Activated T-helper 1 cell treated with anti-CD3 and anti-CD28 coated beads, Interleukin-12 subunit alpha, Interleukin-12 subunit beta, Interleukin-2, Interleukin-4 antibody, amounts not matched to agents 30 ng/mL and 10 ng/mL and 1 ng/mL, durations not matched to agents 14 hours and 24 hours and 36 hours (primary cell): ENCODE measurements around the gene KIAA1217. TPM values are rescaled to one million over a fixed set of nuclear protein-coding genes. Genes with fewer than 3 reads are reported as not detected.

Experiments used
- DNase-seq: peaks from one replicate; pipeline ENCODE4 v3.0.0; 2021; ENCODE audit warnings: low spot score
- H3K27ac Mint-ChIP-seq: one replicate; pipeline ENCODE4 v1.8.0; 2021; ENCODE audit warnings: mild to moderate bottlenecking, mixed read lengths
- H3K27me3 Mint-ChIP-seq: one replicate; pipeline ENCODE4 v1.8.0; 2022; ENCODE audit warnings: mild to moderate bottlenecking, moderate library complexity, mixed read lengths; ENCODE audit not compliant: insufficient read depth
- H3K36me3 Mint-ChIP-seq: one replicate; pipeline ENCODE4 v1.8.0; 2021; ENCODE audit warnings: low read depth, mixed read lengths
- H3K4me1 Mint-ChIP-seq: one replicate; pipeline ENCODE4 v1.8.0; 2021; ENCODE audit warnings: low read depth, mixed read lengths
- H3K4me3 Mint-ChIP-seq: one replicate; pipeline ENCODE4 v1.8.0; 2021; ENCODE audit warnings: mild to moderate bottlenecking, moderate library complexity, mixed read lengths
- H3K9me3 Mint-ChIP-seq: one replicate; pipeline ENCODE4 v1.8.0; 2021; ENCODE audit warnings: mixed read lengths
- intact Hi-C: fragments of 100-400 bp; cut with micrococcal nuclease; formaldehyde crosslinking; loops from one replicate; pipeline ENCODE4 v1.15.1; 2024
- total RNA-seq: library from RNA; stranded (reverse); gene quantifications from 2 replicates; pipeline ENCODE4 v1.2.3, GENCODE V29; 2022

KIAA1217 gene
- total RNA-seq, 1 donor from 2014 or later, result 6.4 TPM

- no peak overlapping the region for H3K27ac Mint-ChIP-seq
- no peaks in the 10 kb centered on the region for H3K9me3 Mint-ChIP-seq
- intact Hi-C loops, result no loop called here
- no peak overlapping the region for H3K4me3 Mint-ChIP-seq
- no peaks in the 10 kb centered on the region for H3K4me1 Mint-ChIP-seq
- no peak for DNase-seq
- H3K36me3 Mint-ChIP-seq, result peaks cover 9% of the 10 kb centered on the region
- H3K27me3 Mint-ChIP-seq, result no peaks in the 10 kb centered on the region
These were observed 320.0 kb downstream of the KIAA1217 start for GRCh38 chr10:24528946-24529345.

DNA sequence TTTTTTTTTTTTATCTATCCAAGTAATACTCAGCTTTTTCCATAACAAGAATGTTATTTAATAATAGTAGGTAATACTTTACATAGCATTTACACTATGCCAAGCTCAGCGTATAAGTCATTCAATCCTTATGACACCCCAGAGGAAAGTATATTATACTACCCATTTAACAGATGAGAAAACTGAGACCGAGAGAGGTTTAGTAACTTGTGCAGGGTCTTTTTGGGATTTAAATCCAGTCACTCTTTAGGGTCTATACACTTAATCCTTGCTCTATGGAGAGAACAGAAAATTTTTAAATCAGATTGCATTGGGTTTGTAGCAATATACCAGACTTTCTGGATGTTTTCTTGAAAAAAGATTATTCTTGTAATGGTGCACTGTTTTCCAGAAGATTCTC lies 322.5 kb downstream of the KIAA1217 start:
- no peak overlapping the region for H3K4me3 Mint-ChIP-seq
- peaks cover 12% of the 10 kb centered on the region for H3K36me3 Mint-ChIP-seq
- H3K9me3 Mint-ChIP-seq, result no peaks in the 10 kb centered on the region
- no peaks in the 10 kb centered on the region for H3K4me1 Mint-ChIP-seq
- intact Hi-C loops, result no loop called here
- no peaks in the 10 kb centered on the region for H3K27me3 Mint-ChIP-seq
- DNase-seq, result no peak
- H3K27ac Mint-ChIP-seq, result no peak overlapping the region

DNA sequence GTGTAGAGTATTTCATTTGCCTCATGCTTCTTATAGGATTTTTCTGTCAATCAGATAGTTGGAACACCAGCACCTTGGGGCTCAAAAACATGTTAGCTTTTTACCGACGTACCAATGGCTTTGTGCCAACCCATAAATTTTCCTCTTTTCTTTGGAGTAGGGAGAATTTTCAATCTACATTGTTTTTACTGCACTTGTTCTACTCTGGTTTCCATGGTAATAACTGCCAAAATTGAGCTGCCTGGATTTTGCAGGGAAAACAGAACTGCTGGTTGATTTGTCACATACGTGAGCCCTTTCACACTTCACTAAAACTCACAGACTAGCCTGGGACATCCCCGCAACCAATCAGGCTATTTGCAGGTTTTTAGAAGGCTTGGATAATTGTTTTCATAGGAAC lies 325.0 kb downstream of the KIAA1217 start:
- Mint-ChIP-seq H3K4me3 (no peak overlapping the region), H3K4me1 (no peaks in the 10 kb centered on the region), H3K36me3 (peaks cover 12% of the 10 kb centered on the region), H3K27ac (no peak overlapping the region), H3K9me3 (no peaks in the 10 kb centered on the region), H3K27me3 (no peaks in the 10 kb centered on the region)
- no peak for DNase-seq
- intact Hi-C loops, result no loop called here

DNA sequence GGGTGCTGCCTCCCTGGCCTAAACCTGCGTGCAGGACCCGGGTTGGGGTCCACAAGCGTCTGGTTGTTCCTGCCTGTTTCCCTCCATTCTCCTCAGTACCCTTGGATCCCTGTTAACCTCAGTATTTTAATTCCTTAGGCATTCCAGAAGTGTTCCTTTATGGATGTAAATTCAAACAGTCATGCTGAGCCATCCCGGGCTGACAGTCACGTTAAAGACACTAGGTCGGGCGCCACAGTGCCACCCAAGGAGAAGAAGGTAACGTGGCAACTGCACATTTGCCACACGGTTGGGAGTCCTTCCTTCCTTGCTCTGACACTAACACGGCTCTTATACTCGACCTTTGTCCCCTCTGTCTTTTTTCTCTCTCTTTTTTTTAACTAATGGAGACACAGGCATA lies 327.7 kb downstream of the KIAA1217 start:
- Mint-ChIP-seq H3K4me3 (no peak overlapping the region), H3K27ac (no peak overlapping the region), H3K4me1 (no peaks in the 10 kb centered on the region), H3K27me3 (no peaks in the 10 kb centered on the region), H3K9me3 (no peaks in the 10 kb centered on the region), H3K36me3 (peaks cover 12% of the 10 kb centered on the region)
- no peak for DNase-seq
- intact Hi-C loops, result no loop called here

- DNase-seq, result no peak
- Mint-ChIP-seq H3K27ac (no peak overlapping the region), H3K9me3 (no peaks in the 10 kb centered on the region), H3K4me3 (no peak overlapping the region), H3K4me1 (no peaks in the 10 kb centered on the region), H3K36me3 (peaks cover 2% of the 10 kb centered on the region), H3K27me3 (no peaks in the 10 kb centered on the region)
- intact Hi-C loops, result no loop called here
These were observed 332.4 kb downstream of the KIAA1217 start for GRCh38 chr10:24541239-24541753.

DNA sequence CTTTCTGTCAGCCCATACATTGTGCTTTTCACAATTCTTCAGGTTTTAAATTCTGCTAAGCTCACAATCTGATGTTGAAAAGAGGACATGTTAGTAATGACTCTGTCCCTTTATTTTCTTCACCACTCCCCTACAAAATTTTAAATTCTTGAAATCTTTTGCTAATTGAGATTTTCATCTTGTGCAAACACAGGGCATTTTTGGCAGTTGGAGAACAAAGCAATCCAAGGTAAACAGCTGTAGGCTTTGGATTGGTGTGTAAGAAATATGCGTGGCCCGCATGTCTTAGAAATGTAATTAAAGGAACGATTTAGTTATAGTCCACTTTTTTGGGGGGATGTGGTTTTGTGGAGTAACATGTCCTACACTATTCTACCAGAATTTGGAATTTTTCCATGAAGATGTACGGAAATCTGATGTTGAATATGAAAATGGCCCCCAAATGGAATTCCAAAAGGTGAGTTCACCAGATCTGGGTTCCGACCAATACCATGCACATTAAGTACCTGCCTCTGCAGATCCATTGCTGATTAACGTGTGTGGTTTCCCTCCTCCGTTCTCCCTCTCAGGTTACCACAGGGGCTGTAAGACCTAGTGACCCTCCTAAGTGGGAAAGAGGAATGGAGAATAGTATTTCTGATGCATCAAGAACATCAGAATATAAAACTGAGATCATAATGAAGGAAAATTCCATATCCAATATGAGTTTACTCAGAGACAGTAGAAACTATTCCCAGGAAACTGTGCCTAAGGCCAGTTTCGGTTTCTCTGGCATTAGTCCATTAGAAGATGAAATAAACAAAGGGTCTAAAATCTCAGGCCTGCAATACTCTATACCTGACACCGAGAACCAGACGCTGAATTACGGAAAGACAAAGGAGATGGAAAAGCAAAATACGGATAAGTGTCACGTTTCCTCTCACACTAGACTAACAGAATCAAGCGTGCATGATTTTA lies 333.7 kb downstream of the KIAA1217 start:
- no peaks in the 10 kb centered on the region for H3K27me3 Mint-ChIP-seq

GRCh38 chr10:24544776-24545175 lies 335.8 kb downstream of the KIAA1217 start:
- Mint-ChIP-seq H3K4me3 (no peak overlapping the region), H3K27me3 (no peaks in the 10 kb centered on the region), H3K27ac (no peak overlapping the region), H3K9me3 (no peaks in the 10 kb centered on the region), H3K4me1 (no peaks in the 10 kb centered on the region), H3K36me3 (peaks cover 2% of the 10 kb centered on the region)
- no peak for DNase-seq
- intact Hi-C loops, result no loop called here

More for the DNA sequence above, 333.7 kb downstream of the KIAA1217 start:
- H3K36me3 Mint-ChIP-seq, result peaks cover 2% of the 10 kb centered on the region
- no peak overlapping the region for H3K27ac Mint-ChIP-seq
- intact Hi-C loops, result no loop called here
- no peak overlapping the region for H3K4me3 Mint-ChIP-seq
- no peaks in the 10 kb centered on the region for H3K9me3 Mint-ChIP-seq
- DNase-seq, result no peak
- no peaks in the 10 kb centered on the region for H3K4me1 Mint-ChIP-seq

DNA sequence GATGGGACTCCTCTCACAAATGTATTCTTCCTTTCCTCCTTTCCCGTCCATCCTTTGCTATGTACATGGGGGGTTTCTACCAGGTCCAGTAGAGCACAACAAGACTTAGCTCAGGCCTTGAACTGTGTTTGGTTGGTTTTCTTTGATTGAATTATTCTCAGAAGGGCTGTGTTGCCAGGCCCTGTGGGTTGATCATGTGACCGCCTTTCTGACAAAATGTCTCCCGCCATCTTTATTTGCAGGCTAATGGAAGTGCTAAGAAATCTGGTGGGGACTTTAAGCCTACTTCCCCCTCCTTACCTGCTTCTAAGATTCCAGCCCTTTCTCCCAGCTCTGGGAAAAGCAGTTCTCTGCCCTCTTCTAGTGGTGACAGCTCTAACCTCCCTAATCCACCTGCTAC lies 336.6 kb downstream of the KIAA1217 start:
- Mint-ChIP-seq H3K27ac (no peak overlapping the region), H3K27me3 (no peaks in the 10 kb centered on the region), H3K36me3 (peaks cover 2% of the 10 kb centered on the region), H3K4me1 (no peaks in the 10 kb centered on the region), H3K4me3 (no peak overlapping the region), H3K9me3 (no peaks in the 10 kb centered on the region)
- intact Hi-C loops, result no loop called here
- DNase-seq, result no peak

- intact Hi-C loops, result no loop called here
- DNase-seq, result no peak
- H3K4me3 Mint-ChIP-seq, result no peak overlapping the region
These were observed 341.7 kb downstream of the KIAA1217 start for GRCh38 chr10:24550680-24551079.

GRCh38 chr10:24551161-24551560 lies 342.2 kb downstream of the KIAA1217 start:
- Mint-ChIP-seq H3K36me3 (no peaks in the 10 kb centered on the region), H3K27me3 (no peaks in the 10 kb centered on the region), H3K9me3 (no peaks in the 10 kb centered on the region), H3K4me3 (no peak overlapping the region), H3K27ac (no peak overlapping the region), H3K4me1 (no peaks in the 10 kb centered on the region)
- DNase-seq, result no peak
- intact Hi-C loops, result no loop called here

More at GRCh38 chr10:24550680-24551079, 341.7 kb downstream of the KIAA1217 start:
- Mint-ChIP-seq H3K36me3 (no peaks in the 10 kb centered on the region), H3K27me3 (no peaks in the 10 kb centered on the region), H3K9me3 (no peaks in the 10 kb centered on the region), H3K4me1 (no peaks in the 10 kb centered on the region), H3K27ac (no peak overlapping the region)

GRCh38 chr10:24552346-24553016 lies 343.5 kb downstream of the KIAA1217 start:
- H3K36me3 Mint-ChIP-seq, result no peaks in the 10 kb centered on the region
- no peaks in the 10 kb centered on the region for H3K9me3 Mint-ChIP-seq
- no peaks in the 10 kb centered on the region for H3K27me3 Mint-ChIP-seq
- intact Hi-C loops, result no loop called here
- H3K4me1 Mint-ChIP-seq, result peaks cover 6% of the 10 kb centered on the region
- no peak overlapping the region for H3K27ac Mint-ChIP-seq
- DNase-seq, result no peak
- H3K4me3 Mint-ChIP-seq, result no peak overlapping the region

DNA sequence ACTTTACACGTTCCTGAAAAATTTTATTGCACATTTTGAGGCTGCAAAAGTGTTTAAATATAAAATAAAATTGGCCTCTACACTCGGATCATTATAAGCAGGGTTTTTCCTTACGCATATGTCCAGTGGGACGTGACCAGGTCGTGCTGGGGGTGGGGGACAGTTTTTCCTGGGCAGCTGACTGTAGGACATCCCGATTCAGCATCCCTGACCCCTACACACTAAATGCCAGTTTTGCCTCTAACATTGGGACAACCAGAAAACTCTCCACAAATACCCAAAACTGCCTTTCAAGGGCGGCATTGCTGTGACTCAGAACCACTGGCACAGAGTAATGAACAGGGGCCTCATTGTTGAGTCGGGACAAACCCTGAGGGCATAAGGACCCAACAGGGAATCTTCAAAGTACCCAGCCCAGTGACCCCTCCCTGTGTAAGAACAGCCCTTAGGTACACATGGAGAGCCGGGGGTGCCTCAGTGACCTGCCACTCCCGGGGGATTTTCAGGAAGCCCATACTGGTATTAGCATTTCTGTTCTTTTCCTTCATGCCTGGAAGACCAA lies 344.2 kb downstream of the KIAA1217 start:
- no peak overlapping the region for H3K27ac Mint-ChIP-seq
- peaks cover 6% of the 10 kb centered on the region for H3K4me1 Mint-ChIP-seq
- H3K4me3 Mint-ChIP-seq, result no peak overlapping the region
- H3K36me3 Mint-ChIP-seq, result no peaks in the 10 kb centered on the region
- intact Hi-C loops, result no loop called here
- no peaks in the 10 kb centered on the region for H3K9me3 Mint-ChIP-seq
- H3K27me3 Mint-ChIP-seq, result no peaks in the 10 kb centered on the region
- DNase-seq, result no peak

DNA sequence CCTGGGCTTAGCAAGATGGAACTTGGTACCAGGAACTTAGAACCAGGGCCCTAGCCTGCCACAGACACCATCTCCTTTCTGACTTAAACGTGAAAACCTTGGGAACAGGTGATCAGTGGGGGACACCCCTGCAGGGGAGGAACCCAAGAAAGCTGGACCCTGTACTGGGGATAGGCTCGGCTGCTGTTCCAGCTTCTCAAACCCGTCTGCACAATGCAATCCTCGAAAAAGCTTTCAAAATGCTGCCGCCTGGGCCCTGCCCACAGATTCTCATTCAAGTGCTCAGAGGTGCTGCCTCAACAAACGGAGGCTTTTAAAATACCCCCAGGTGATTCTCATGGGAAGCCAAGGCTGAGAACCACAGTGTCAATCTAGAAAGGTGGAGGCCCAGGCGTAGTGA lies 345.1 kb downstream of the KIAA1217 start:
- no peak for DNase-seq
- H3K27ac Mint-ChIP-seq, result no peak overlapping the region
- H3K27me3 Mint-ChIP-seq, result no peaks in the 10 kb centered on the region
- H3K4me1 Mint-ChIP-seq, result peaks cover 6% of the 10 kb centered on the region
- H3K4me3 Mint-ChIP-seq, result no peak overlapping the region
- intact Hi-C loops, result no loop called here
- H3K36me3 Mint-ChIP-seq, result no peaks in the 10 kb centered on the region
- H3K9me3 Mint-ChIP-seq, result no peaks in the 10 kb centered on the region
